Parathyroid adenoma (tissue), 2 donors: Measurements from ENCODE around the gene TIMM22.

Source experiments
- H2AFZ ChIP-seq: fragments of 300-600 bp; sonication (generic); one replicate; pipeline ENCODE4 v1.7.0; 2017; ENCODE audit warnings: antibody characterized with exemption, mild to moderate bottlenecking
- H3K27ac ChIP-seq: fragments of 300-600 bp; sonication (generic); one replicate; pipeline ENCODE4 v1.7.0; 2017
- H3K27me3 ChIP-seq: fragments of 300-600 bp; sonication (generic); one replicate; pipeline ENCODE4 v1.7.0; 2017; ENCODE audit warnings: low read length; ENCODE audit not compliant: control insufficient read depth, insufficient read depth
- H3K36me3 ChIP-seq: fragments of 300-600 bp; sonication (generic); one replicate; pipeline ENCODE4 v1.7.0; 2017; ENCODE audit warnings: low read length; ENCODE audit not compliant: control insufficient read depth, insufficient read depth
- H3K4me1 ChIP-seq: fragments of 300-600 bp; sonication (generic); one replicate; pipeline ENCODE4 v1.7.0; 2017; ENCODE audit warnings: control low read depth
- H3K4me2 ChIP-seq: fragments of 300-600 bp; sonication (generic); one replicate; pipeline ENCODE4 v1.7.0; 2017; ENCODE audit warnings: low read length
- H3K4me3 ChIP-seq: fragments of 300-600 bp; sonication (generic); one replicate; pipeline ENCODE4 v1.7.0; 2017; ENCODE audit warnings: low read depth, low read length
- H3K79me2 ChIP-seq: fragments of 300-600 bp; sonication (generic); one replicate; pipeline ENCODE4 v1.7.0; 2017; ENCODE audit warnings: control low read depth
- H3K9ac ChIP-seq: fragments of 300-600 bp; sonication (generic); one replicate; pipeline ENCODE4 v1.7.0; 2017; ENCODE audit warnings: mild to moderate bottlenecking
- H3K9me3 ChIP-seq: fragments of 300-600 bp; sonication (generic); one replicate; pipeline ENCODE4 v1.7.0; 2017; ENCODE audit warnings: low read length; ENCODE audit not compliant: control insufficient read depth
- CTCF ChIP-seq: fragments of 300-600 bp; sonication (generic); IDR thresholded peaks from one replicate; pipeline ENCODE4 v1.7.0; 2017; ENCODE audit warnings: antibody characterized with exemption, mild to moderate bottlenecking
- donor health status: primary hyperparathyroidism.

Gene TIMM22

GRCh38 chr17:1036171-1036844 is 39.4 kb downstream of the TIMM22 start:
- no peak overlapping the region for H3K4me2 ChIP-seq
- H3K9ac ChIP-seq = no peak overlapping the region
- H3K4me3 ChIP-seq = no peak overlapping the region
- no peaks in the 10 kb centered on the region for H3K36me3 ChIP-seq
- H3K79me2 ChIP-seq = peaks cover 13% of the 10 kb centered on the region
- H3K27ac ChIP-seq = no peak overlapping the region
- H3K27me3 ChIP-seq = no peaks in the 10 kb centered on the region
- no peak for TF ChIP-seq CTCF
- H2AFZ ChIP-seq = no peak overlapping the region
- peaks cover 21% of the 10 kb centered on the region for H3K4me1 ChIP-seq
- no peaks in the 10 kb centered on the region for H3K9me3 ChIP-seq

- no peak for TF ChIP-seq CTCF
- no peaks in the 10 kb centered on the region for H3K36me3 ChIP-seq
- no peak overlapping the region for H3K4me2 ChIP-seq
- H2AFZ ChIP-seq = no peak overlapping the region
- H3K27ac ChIP-seq = no peak overlapping the region
- H3K4me1 ChIP-seq = peaks cover 21% of the 10 kb centered on the region
- H3K27me3 ChIP-seq = no peaks in the 10 kb centered on the region
- H3K79me2 ChIP-seq = peaks cover 15% of the 10 kb centered on the region
- no peak overlapping the region for H3K9ac ChIP-seq
- H3K4me3 ChIP-seq = no peak overlapping the region
- H3K9me3 ChIP-seq = no peaks in the 10 kb centered on the region
These were observed 39.9 kb downstream of the TIMM22 start for GRCh38 chr17:1036845-1037237.

GRCh38 chr17:1037238-1037879 is 40.4 kb downstream of the TIMM22 start:
- Histone ChIP-seq H3K9ac (no peak overlapping the region), H3K4me1 (peaks cover 15% of the 10 kb centered on the region), H3K27me3 (no peaks in the 10 kb centered on the region), H2AFZ (no peak overlapping the region), H3K27ac (no peak overlapping the region), H3K4me2 (no peak overlapping the region), H3K79me2 (peaks cover 20% of the 10 kb centered on the region), H3K36me3 (no peaks in the 10 kb centered on the region), H3K9me3 (no peaks in the 10 kb centered on the region), H3K4me3 (no peak overlapping the region)
- no peak for TF ChIP-seq CTCF

GRCh38 chr17:1038459-1039122 is 41.7 kb downstream of the TIMM22 start:
- Histone ChIP-seq H3K9ac (no peak overlapping the region), H3K9me3 (no peaks in the 10 kb centered on the region), H3K36me3 (no peaks in the 10 kb centered on the region), H3K4me1 (peaks cover 4% of the 10 kb centered on the region), H3K4me3 (no peak overlapping the region), H3K79me2 (peaks cover 20% of the 10 kb centered on the region), H3K27me3 (no peaks in the 10 kb centered on the region), H3K27ac (no peak overlapping the region), H2AFZ (no peak overlapping the region), H3K4me2 (no peak overlapping the region)
- TF ChIP-seq CTCF = no peak
